Naive thymus-derived CD4-positive, alpha-beta T cell (primary cell): ENCODE measurements around the gene SLC4A3. TPM values are rescaled to one million over a fixed set of nuclear protein-coding genes. Genes with fewer than 3 reads are reported as not detected.

Experiments
- ATAC-seq: fragments of 150-1000 bp; cut with Tn5 transposase; 2 replicates; pipeline ENCODE4 v1.10.0; 2021; ENCODE audit warnings: mild to moderate bottlenecking, moderate library complexity
- CTCF ChIA-PET: fragments of 350-600 bp; sonication (Branson Sonifier 250); formaldehyde crosslinking; loops from one replicate; lab custom pipeline; 2021; ENCODE audit warnings: antibody characterized with exemption; lab: Charles Lee
- POLR2A ChIA-PET: fragments of 350-600 bp; sonication (Branson Sonifier 250); formaldehyde crosslinking; loops from one replicate; lab custom pipeline; 2021; ENCODE audit warnings: antibody characterized with exemption, inconsistent platforms; lab: Charles Lee
- DNase-seq, 9 donors: peaks; one replicate each; pipeline versions ENCODE4 v3.0.0 to v3.0.0-alpha.2; 2020 to 2022; ENCODE audit warnings: mixed read lengths in 1 of 9
- H3K27ac ChIP-seq: one replicate; pipeline ENCODE4 v1.7.0; 2013; ENCODE audit warnings: mild to moderate bottlenecking, low read depth, low read length, moderate library complexity
- H3K27me3 ChIP-seq, 2 donors: one replicate each; pipeline ENCODE4 v1.7.0; 2013; ENCODE audit warnings: low read length in 2 of 2, mild to moderate bottlenecking in 2 of 2, moderate library complexity in 2 of 2; ENCODE audit not compliant: control insufficient read depth in 2 of 2, insufficient read depth in 2 of 2
- H3K36me3 ChIP-seq, 3 experiments: 1 replicate in 2 of 3; 2 replicates in 1 of 3; pipeline ENCODE4 v1.7.0; 2013; ENCODE audit warnings: low read length in 3 of 3, mild to moderate bottlenecking in 3 of 3, moderate library complexity in 1 of 3; ENCODE audit not compliant: insufficient read depth in 3 of 3, control insufficient read depth in 2 of 3
- H3K4me1 ChIP-seq, 2 donors: one replicate each; pipeline ENCODE4 v1.7.0; 2013; ENCODE audit warnings: low read length in 2 of 2, mild to moderate bottlenecking in 2 of 2, moderate library complexity in 1 of 2; ENCODE audit not compliant: control insufficient read depth in 2 of 2, insufficient read depth in 2 of 2
- H3K4me3 ChIP-seq: 2 replicates; pipeline ENCODE4 v1.7.0; 2013; ENCODE audit warnings: mild to moderate bottlenecking, low read length
- H3K9me3 ChIP-seq, 3 experiments: 1 replicate in 2 of 3; 2 replicates in 1 of 3; pipeline ENCODE4 v1.7.0; 2013; ENCODE audit warnings: low read length in 3 of 3; ENCODE audit not compliant: control insufficient read depth in 2 of 3
- H3K27ac Mint-ChIP-seq, 9 donors: one replicate each; pipeline ENCODE4 v1.8.0; 2020 to 2022; ENCODE audit warnings: mixed read lengths in 9 of 9, mild to moderate bottlenecking in 8 of 9, moderate library complexity in 5 of 9, inconsistent platforms in 2 of 9
- H3K27me3 Mint-ChIP-seq, 5 donors: one replicate each; pipeline ENCODE4 v1.8.0; 2021 to 2022; ENCODE audit warnings: mixed read lengths in 5 of 5, mild to moderate bottlenecking in 1 of 5
- H3K36me3 Mint-ChIP-seq, 5 donors: one replicate each; pipeline ENCODE4 v1.8.0; 2020 to 2022; ENCODE audit warnings: mixed read lengths in 5 of 5, mild to moderate bottlenecking in 3 of 5, inconsistent platforms in 1 of 5
- H3K4me1 Mint-ChIP-seq, 7 donors: one replicate each; pipeline ENCODE4 v1.8.0; 2020 to 2022; ENCODE audit warnings: mixed read lengths in 7 of 7, mild to moderate bottlenecking in 3 of 7, inconsistent platforms in 1 of 7
- H3K4me3 Mint-ChIP-seq, 10 donors: one replicate each; pipeline ENCODE4 v1.8.0; 2020 to 2022; ENCODE audit warnings: mild to moderate bottlenecking in 10 of 10, mixed read lengths in 10 of 10, moderate library complexity in 6 of 10, inconsistent platforms in 2 of 10
- H3K9me3 Mint-ChIP-seq, 11 donors: one replicate each; pipeline ENCODE4 v1.8.0; 2020 to 2022; ENCODE audit warnings: mixed read lengths in 11 of 11, mild to moderate bottlenecking in 4 of 11, inconsistent platforms in 1 of 11, moderate library complexity in 1 of 11
- intact Hi-C, 2 donors: fragments of 100-400 bp; cut with micrococcal nuclease; formaldehyde crosslinking; loops; one replicate each; pipeline ENCODE4 v1.15.1; 2023
- polyA plus RNA-seq, 2 donors: library from polyadenylated mRNA; unstranded; fragments of 300-500 nt; fragmentation: Illumina TruSeq; gene quantifications; one replicate each; pipeline ENCODE4 v1.2.3, GENCODE V29; 2021
- total RNA-seq, 6 experiments: library from RNA in 5 of 6; stranded (reverse) in 5 of 6; gene quantifications; 1 replicate in 5 of 6; 2 replicates in 1 of 6; pipeline ENCODE4 v1.2.3 and lab custom pipeline; 2021 to 2026

SLC4A3 gene
- 1 to 10 TPM in 1 of 5 experiments, under 1 TPM in 2, not detected in 2; 0.19 to 3.4 (median 0.34) TPM for total RNA-seq
- polyA plus RNA-seq = not detected
- not detected for total RNA-seq (lab: John Stamatoyannopoulos, UW)

- Mint-ChIP-seq H3K9me3 (no peaks in the 10 kb centered on the region), H3K27ac (peak within 1 kb of the TSS in 1 of 9 donors; percentile 89), H3K4me1 (peaks cover 0 to 7% (median 6%) of the 10 kb centered on the region in 7 donors), H3K27me3 (peaks cover 12 to 47% (median 21%) of the 10 kb centered on the region in 5 donors), H3K36me3 (no peaks in the 10 kb centered on the region), H3K4me3 (peak within 1 kb of the TSS; percentile 55 to 86 (median 73))
- CTCF ChIA-PET = no interaction called here
- Histone ChIP-seq H3K27me3 (peaks cover 6 to 7% of the 10 kb centered on the region in 2 donors), H3K36me3 (no peaks in the 10 kb centered on the region), H3K4me1 (no peaks in the 10 kb centered on the region), H3K9me3 (no peaks in the 10 kb centered on the region), H3K4me3 (no peak within 1 kb of the TSS), H3K27ac (no peak within 1 kb of the TSS)
- ATAC-seq (peak; percentile 40), DNase-seq (peak in 2 of 9 donors; percentile 11 to 35)
- intact Hi-C loops = no loop called here
- POLR2A ChIA-PET = no interaction called here
Measured at GRCh38 chr2:219627103-219628100, at the start of gene SLC4A3. SLC4A3 (plus strand) TSS chr2:219627630; CDS start chr2:219627993, 363 bp downstream.

- Mint-ChIP-seq H3K4me1 (peaks cover 0 to 3% (median 0%) of the 10 kb centered on the region in 7 donors), H3K4me3 (no peak overlapping the region), H3K27me3 (peaks cover 9 to 33% (median 18%) of the 10 kb centered on the region in 5 donors), H3K27ac (no peak overlapping the region), H3K36me3 (no peaks in the 10 kb centered on the region), H3K9me3 (no peaks in the 10 kb centered on the region)
- no peaks in the 10 kb centered on the region for H3K36me3 ChIP-seq
- peak; percentile 67 for ATAC-seq
- H3K4me1 ChIP-seq = no peaks in the 10 kb centered on the region
- CTCF ChIA-PET = no interaction called here
- intact Hi-C loops = no loop called here
- no peaks in the 10 kb centered on the region for H3K9me3 ChIP-seq
- no peak overlapping the region for H3K4me3 ChIP-seq
- H3K27me3 ChIP-seq = no peaks in the 10 kb centered on the region
- DNase-seq = no peak
- H3K27ac ChIP-seq = no peak overlapping the region
- POLR2A ChIA-PET = no interaction called here
Measured at GRCh38 chr2:219578811-219579613, 48.4 kb upstream of the SLC4A3 start.

- intact Hi-C loops = no loop called here
- CTCF ChIA-PET = no interaction called here
- H3K4me1 Mint-ChIP-seq = peaks cover 0 to 1% (median 0%) of the 10 kb centered on the region in 7 donors
Measured at GRCh38 chr2:219581346-219581745, 46.1 kb upstream of the SLC4A3 start.

GRCh38 chr2:219591091-219591490, 36.3 kb upstream of the SLC4A3 start:
- Histone ChIP-seq H3K27me3 (no peaks in the 10 kb centered on the region), H3K4me1 (no peaks in the 10 kb centered on the region), H3K36me3 (no peaks in the 10 kb centered on the region), H3K4me3 (no peak overlapping the region), H3K27ac (no peak overlapping the region), H3K9me3 (no peaks in the 10 kb centered on the region)
- Mint-ChIP-seq H3K27ac (no peak overlapping the region), H3K4me3 (no peak overlapping the region), H3K36me3 (no peaks in the 10 kb centered on the region), H3K4me1 (no peaks in the 10 kb centered on the region), H3K27me3 (peaks cover 3 to 29% (median 19%) of the 10 kb centered on the region in 5 donors), H3K9me3 (no peaks in the 10 kb centered on the region)
- POLR2A ChIA-PET = no interaction called here
- ATAC-seq (no peak), DNase-seq (no peak)
- CTCF ChIA-PET = no interaction called here
- intact Hi-C loops = no loop called here

More at GRCh38 chr2:219581346-219581745, 46.1 kb upstream of the SLC4A3 start:
- H3K27me3 Mint-ChIP-seq = peaks cover 6 to 25% (median 12%) of the 10 kb centered on the region in 5 donors
- no peak overlapping the region for H3K27ac Mint-ChIP-seq
- no peaks in the 10 kb centered on the region for H3K4me1 ChIP-seq
- no peak overlapping the region for H3K27ac ChIP-seq
- no peaks in the 10 kb centered on the region for H3K9me3 Mint-ChIP-seq
- no peaks in the 10 kb centered on the region for H3K9me3 ChIP-seq
- DNase-seq (no peak), ATAC-seq (no peak)
- POLR2A ChIA-PET = no interaction called here
- no peaks in the 10 kb centered on the region for H3K36me3 ChIP-seq
- no peak overlapping the region for H3K4me3 ChIP-seq
- no peaks in the 10 kb centered on the region for H3K36me3 Mint-ChIP-seq
- H3K4me3 Mint-ChIP-seq = no peak overlapping the region
- H3K27me3 ChIP-seq = no peaks in the 10 kb centered on the region

GRCh38 chr2:219592736-219593135, 34.7 kb upstream of the SLC4A3 start:
- no peaks in the 10 kb centered on the region for H3K9me3 Mint-ChIP-seq
- H3K27ac ChIP-seq = no peak overlapping the region
- H3K27me3 Mint-ChIP-seq = peaks cover 3 to 24% (median 16%) of the 10 kb centered on the region in 5 donors
- peaks cover 0 to 4% (median 0%) of the 10 kb centered on the region in 3 experiments for H3K36me3 ChIP-seq
- no peaks in the 10 kb centered on the region for H3K36me3 Mint-ChIP-seq
- H3K4me3 Mint-ChIP-seq = no peak overlapping the region
- POLR2A ChIA-PET = no interaction called here
- no peaks in the 10 kb centered on the region for H3K9me3 ChIP-seq
- intact Hi-C loops = no loop called here
- no peak overlapping the region for H3K4me3 ChIP-seq
- CTCF ChIA-PET = no interaction called here
- H3K27me3 ChIP-seq = no peaks in the 10 kb centered on the region
- H3K27ac Mint-ChIP-seq = no peak overlapping the region
- DNase-seq (no peak), ATAC-seq (no peak)
- H3K4me1 ChIP-seq = peaks cover 5% of the 10 kb centered on the region in 2 donors
- peaks cover 0 to 10% (median 5%) of the 10 kb centered on the region in 7 donors for H3K4me1 Mint-ChIP-seq

- H3K27ac Mint-ChIP-seq = no peak overlapping the region
- intact Hi-C loops = no loop called here
Measured at GRCh38 chr2:219593154-219593553, 34.3 kb upstream of the SLC4A3 start.

More at GRCh38 chr2:219593154-219593553, 34.3 kb upstream of the SLC4A3 start:
- no peaks in the 10 kb centered on the region for H3K27me3 ChIP-seq
- peaks cover 0 to 7% (median 0%) of the 10 kb centered on the region in 3 experiments for H3K36me3 ChIP-seq
- H3K4me1 Mint-ChIP-seq = peaks cover 3 to 14% (median 9%) of the 10 kb centered on the region in 7 donors
- H3K9me3 ChIP-seq = no peaks in the 10 kb centered on the region
- no peak overlapping the region for H3K4me3 ChIP-seq
- H3K27me3 Mint-ChIP-seq = peaks cover 3 to 24% (median 15%) of the 10 kb centered on the region in 5 donors
- no peaks in the 10 kb centered on the region for H3K36me3 Mint-ChIP-seq
- ChIA-PET POLR2A (no interaction called here), CTCF (no interaction called here)
- no peaks in the 10 kb centered on the region for H3K9me3 Mint-ChIP-seq
- no peak for ATAC-seq
- H3K4me1 ChIP-seq = peaks cover 5 to 9% of the 10 kb centered on the region in 2 donors
- H3K4me3 Mint-ChIP-seq = no peak overlapping the region
- DNase-seq = no peak
- H3K27ac ChIP-seq = no peak overlapping the region
